Esophagus muscularis mucosa (tissue), 4 donors: ENCODE data around the gene MRPL48. TPM values are rescaled to one million over a fixed set of nuclear protein-coding genes. Genes with fewer than 3 reads are reported as not detected.

Experiments used
- DNase-seq: peaks from one replicate; pipeline ENCODE4 v3.0.0-alpha.2; 2017; ENCODE audit errors: extremely low spot score
- H3K27ac ChIP-seq, 4 donors: fragments of 200-600 bp; sonication (generic); replicated peaks in 1 of 4; 1 replicate in 3 of 4; 2 replicates in 1 of 4; pipeline ENCODE4 v1.5.1; 2016 to 2019; ENCODE audit warnings: mild to moderate bottlenecking in 1 of 4
- H3K27me3 ChIP-seq, 4 donors: fragments of 200-600 bp; sonication (generic); one replicate each; pipeline versions ENCODE4 v1.5.1 to v1.6.0; 2016 to 2019
- H3K36me3 ChIP-seq, 4 donors: fragments of 200-600 bp; sonication (generic); one replicate each; pipeline ENCODE4 v1.5.1; 2016 to 2019
- H3K4me1 ChIP-seq, 4 donors: fragments of 200-600 bp; sonication (generic); one replicate each; pipeline ENCODE4 v1.5.1; 2016 to 2019
- H3K4me3 ChIP-seq, 4 donors: fragments of 200-600 bp; sonication (generic); 1 replicate in 2 of 4; 2 replicates in 2 of 4; pipeline ENCODE4 v1.5.1; 2016 to 2019; ENCODE audit warnings: mild to moderate bottlenecking in 4 of 4, moderate library complexity in 1 of 4
- H3K9me3 ChIP-seq, 4 donors: fragments of 200-600 bp; sonication (generic); 1 replicate in 3 of 4; 2 replicates in 1 of 4; pipeline ENCODE4 v1.5.1; 2016 to 2019
- CTCF ChIP-seq, 3 experiments: fragments of 200-600 bp in 2 of 3; fragments of 450-650 bp in 1 of 3; sonication (generic) in 2 of 3; IDR thresholded peaks; one replicate each; pipeline ENCODE4 v1.5.1; 2017 to 2019; ENCODE audit warnings: antibody characterized with exemption in 3 of 3, mild to moderate bottlenecking in 2 of 3, moderate library complexity in 1 of 3
- EP300 ChIP-seq: sonication (generic); formaldehyde crosslinking; IDR thresholded peaks from one replicate; pipeline ENCODE4 v1.6.1; 2017; ENCODE audit warnings: antibody characterized with exemption
- POLR2A ChIP-seq: fragments of 450-650 bp; IDR thresholded peaks from one replicate; pipeline ENCODE4 v1.6.1; 2017; ENCODE audit warnings: antibody characterized with exemption, moderate library complexity, mild to moderate bottlenecking, low read depth
- POLR2AphosphoS5 ChIP-seq, 2 donors: sonication (generic); formaldehyde crosslinking; IDR thresholded peaks; one replicate each; pipeline ENCODE4 v1.6.1; 2017; ENCODE audit warnings: antibody characterized with exemption in 2 of 2
- WGBS: methylation state at CpG from one replicate; pipeline ENCODE4 v1.1.5; 2018; 5-methylcytosine and 5-hydroxymethylcytosine counted together
- intact Hi-C: fragments of 100-400 bp; cut with DNase I; formaldehyde crosslinking; loops from one replicate; pipeline ENCODE4 v1.15.1; 2023
- total RNA-seq, 4 donors: library from RNA; depleted of rRNA; stranded (reverse); fragments of >200 nt; gene quantifications; one replicate each; pipeline versions ENCODE4 v1.1.0 to v1.2.1, GENCODE V29; 2016

MRPL48 gene
- total RNA-seq, 4 donors from 2014 or later, result 8.9 to 18.4 (median 11.5) TPM

DNA sequence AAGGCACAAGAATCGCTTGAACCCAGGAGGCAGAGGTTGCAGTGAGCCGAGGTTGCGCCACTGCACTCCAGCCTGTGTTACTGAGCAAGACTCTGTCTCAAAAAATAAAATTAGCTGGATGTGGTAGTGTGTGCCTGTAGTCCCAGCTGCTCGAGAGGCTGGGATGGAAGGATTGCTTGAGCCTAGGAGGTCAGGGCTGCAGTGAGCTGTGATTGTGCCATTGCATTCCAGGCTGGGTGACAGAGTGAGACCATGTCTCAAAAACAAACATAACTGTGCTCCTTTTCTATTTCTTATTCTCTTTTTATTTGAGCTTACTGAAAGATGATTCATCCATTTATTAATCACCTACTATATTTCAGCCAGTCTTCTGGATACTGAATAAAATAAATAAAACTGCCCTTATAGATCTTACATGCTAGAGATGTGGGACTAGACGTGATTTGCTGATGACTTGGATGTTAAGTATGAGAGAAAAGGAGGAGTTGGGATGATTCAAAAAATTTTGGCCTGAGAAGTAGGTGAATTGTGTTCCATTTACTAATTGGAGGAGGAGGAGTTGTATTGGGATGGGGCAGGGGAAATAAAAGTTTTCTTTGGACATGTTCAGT lies 107.2 kb downstream of the MRPL48 start:
- no peak for TF ChIP-seq POLR2A
- TF ChIP-seq EP300, result no peak
- TF ChIP-seq CTCF (IDR thresholded peaks at IDR 0.05), result no peak
- TF ChIP-seq POLR2AphosphoS5 (IDR thresholded peaks at IDR 0.05), result no peak
- H3K27me3 ChIP-seq, result no peaks in the 10 kb centered on the region
- DNase-seq, result no peak
- 90% methylated on average over 5 of the region's 5 CpGs for WGBS
- H3K36me3 ChIP-seq, result peaks cover 18 to 57% (median 45%) of the 10 kb centered on the region in 4 donors
- H3K9me3 ChIP-seq, result no peaks in the 10 kb centered on the region
- no peaks in the 10 kb centered on the region for H3K4me1 ChIP-seq
- no peak overlapping the region for H3K27ac ChIP-seq
- intact Hi-C loops, result no loop called here
- H3K4me3 ChIP-seq, result no peak overlapping the region

GRCh38 chr11:73902303-73902702 lies 114.6 kb downstream of the MRPL48 start:
- DNase-seq, result no peak
- 100% methylated on average over 1 of the region's 1 CpG for WGBS
- Histone ChIP-seq H3K27me3 (no peaks in the 10 kb centered on the region), H3K9me3 (no peaks in the 10 kb centered on the region), H3K4me3 (no peak overlapping the region), H3K4me1 (no peaks in the 10 kb centered on the region), H3K36me3 (peaks cover 16 to 71% (median 41%) of the 10 kb centered on the region in 4 donors), H3K27ac (no peak overlapping the region)
- no peak for TF ChIP-seq POLR2A
- no peak for TF ChIP-seq EP300
- TF ChIP-seq POLR2AphosphoS5 (IDR thresholded peaks at IDR 0.05), result no peak
- TF ChIP-seq CTCF (IDR thresholded peaks at IDR 0.05), result no peak
- intact Hi-C loops, result no loop called here

GRCh38 chr11:73907191-73907590 lies 119.5 kb downstream of the MRPL48 start:
- intact Hi-C loops, result no loop called here

DNA sequence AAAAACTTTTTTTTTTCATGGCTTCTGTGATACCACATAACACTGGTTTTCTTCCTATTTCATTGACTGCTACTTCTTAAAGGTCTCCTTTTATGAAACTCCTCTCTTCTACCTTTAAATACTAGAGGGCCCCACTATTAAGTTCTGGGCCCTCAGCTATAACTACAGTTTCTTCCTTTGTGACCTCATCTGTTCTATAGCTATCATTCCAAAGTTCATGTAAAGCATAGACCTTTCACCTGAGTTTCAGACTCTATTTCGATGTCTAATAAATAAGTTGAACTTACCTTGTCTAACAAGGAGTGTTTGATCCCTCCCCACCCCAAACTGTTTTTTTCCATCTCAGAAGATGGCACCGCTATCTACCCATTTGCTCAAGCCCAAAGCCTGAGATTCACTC lies 124.4 kb downstream of the MRPL48 start:
- H3K27ac ChIP-seq, result no peak overlapping the region
- H3K27me3 ChIP-seq, result no peaks in the 10 kb centered on the region
- TF ChIP-seq EP300 (no peak), POLR2AphosphoS5 (IDR thresholded peaks at IDR 0.05) (no peak), POLR2A (no peak), CTCF (IDR thresholded peaks at IDR 0.05) (no peak)
- no peaks in the 10 kb centered on the region for H3K4me1 ChIP-seq
- H3K36me3 ChIP-seq, result peaks cover 34 to 89% (median 76%) of the 10 kb centered on the region in 4 donors
- H3K9me3 ChIP-seq, result no peaks in the 10 kb centered on the region
- no peak for DNase-seq
- intact Hi-C loops, result no loop called here
- no peak overlapping the region for H3K4me3 ChIP-seq
- WGBS, result 96% methylated on average over 2 of the region's 2 CpGs

More at GRCh38 chr11:73907191-73907590, 119.5 kb downstream of the MRPL48 start:
- H3K36me3 ChIP-seq, result peaks cover 19 to 75% (median 48%) of the 10 kb centered on the region in 4 donors
- no peak for TF ChIP-seq POLR2AphosphoS5 (IDR thresholded peaks at IDR 0.05)
- TF ChIP-seq EP300, result no peak
- H3K27ac ChIP-seq, result no peak overlapping the region
- no peaks in the 10 kb centered on the region for H3K9me3 ChIP-seq
- no peak for DNase-seq
- 88% methylated on average over 4 of the region's 4 CpGs for WGBS
- no peaks in the 10 kb centered on the region for H3K4me1 ChIP-seq
- no peaks in the 10 kb centered on the region for H3K27me3 ChIP-seq
- no peak overlapping the region for H3K4me3 ChIP-seq

GRCh38 chr11:73913472-73913871 lies 125.8 kb downstream of the MRPL48 start:
- no peaks in the 10 kb centered on the region for H3K9me3 ChIP-seq
- no peak overlapping the region for H3K27ac ChIP-seq
- no peak overlapping the region for H3K4me3 ChIP-seq
- no peaks in the 10 kb centered on the region for H3K27me3 ChIP-seq
- intact Hi-C loops, result no loop called here
- DNase-seq, result no peak
- no peaks in the 10 kb centered on the region for H3K4me1 ChIP-seq
- TF ChIP-seq POLR2A (no peak), CTCF (IDR thresholded peaks at IDR 0.05) (no peak), EP300 (no peak), POLR2AphosphoS5 (IDR thresholded peaks at IDR 0.05) (no peak)
- peaks cover 42 to 97% (median 87%) of the 10 kb centered on the region in 4 donors for H3K36me3 ChIP-seq
